HG03521 (cell line): ENCODE results near the gene LHX6.

ENCODE experiments used
- ATAC-seq: cut with Tn5 transposase; IDR thresholded peaks from one replicate; pipeline ENCODE4 v1.9.1; 2021; ENCODE audit warnings: mild to moderate bottlenecking, moderate library complexity; ENCODE audit not compliant: unreplicated experiment

LHX6 gene

GRCh38 chr9:122236681-122237080 lies 7.9 kb upstream of the LHX6 start:
- ATAC-seq: no peak

- ATAC-seq: no peak
Observed at GRCh38 chr9:122234022-122234748, 5.4 kb upstream of the LHX6 start.

GRCh38 chr9:122232796-122233306 lies 4.1 kb upstream of the LHX6 start:
- no peak for ATAC-seq

DNA sequence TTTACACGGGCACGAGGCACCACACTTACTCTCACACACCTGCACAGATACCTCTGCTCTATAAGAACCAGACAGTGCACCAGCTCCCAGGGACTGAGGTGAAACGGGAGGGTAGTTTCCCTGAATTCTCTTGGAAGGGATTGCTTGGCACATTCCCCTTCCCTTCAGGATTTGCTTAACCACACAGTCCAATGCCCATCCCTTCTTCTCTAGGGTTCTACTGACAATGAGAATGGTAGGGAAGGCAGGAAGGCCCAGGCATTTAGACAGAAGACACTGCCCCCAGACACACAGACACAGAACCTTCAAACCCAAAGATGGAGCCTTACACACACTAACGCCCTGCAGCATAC lies 704 bp upstream of the LHX6 start:
- ATAC-seq: no peak

GRCh38 chr9:122228191-122228567 lies 578 bp downstream of the LHX6 start:
- ATAC-seq: no peak

GRCh38 chr9:122227575-122227900 lies 1.2 kb downstream of the LHX6 start:
- no peak for ATAC-seq

GRCh38 chr9:122226758-122227574 lies 1.8 kb downstream of the LHX6 start:
- no peak for ATAC-seq

DNA sequence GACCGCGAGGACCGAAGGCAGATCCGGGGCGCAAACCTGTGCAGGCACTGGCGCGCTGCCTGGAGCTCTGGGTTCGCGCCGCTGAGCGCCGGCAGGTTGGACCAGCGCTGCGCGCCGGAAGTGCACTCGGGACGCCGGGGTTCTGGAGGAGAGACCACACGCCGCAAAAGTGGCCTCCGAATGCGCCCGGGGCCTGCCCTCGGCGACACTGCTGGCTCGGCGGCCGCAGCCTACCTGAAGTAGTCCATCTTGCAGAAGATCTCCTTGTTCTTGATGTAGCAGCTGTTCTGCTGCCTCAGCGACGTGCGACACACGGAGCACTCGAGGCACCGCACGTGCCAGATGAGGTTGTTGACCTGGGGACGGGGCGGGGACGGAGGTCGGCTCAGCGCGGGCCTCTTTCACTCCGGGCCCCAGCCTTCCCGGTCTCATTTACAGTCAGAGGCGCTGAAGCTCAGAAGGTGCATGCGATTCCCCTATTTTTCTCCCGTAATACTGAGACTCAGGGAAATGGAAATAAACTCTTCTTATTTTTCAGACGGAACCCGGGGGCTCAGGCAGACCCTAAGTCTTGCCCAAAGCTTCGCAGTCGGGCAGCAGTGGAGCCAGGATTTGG lies 2.5 kb downstream of the LHX6 start:
- ATAC-seq: no peak

GRCh38 chr9:122225312-122226141 lies 3.2 kb downstream of the LHX6 start:
- ATAC-seq: no peak

- ATAC-seq: no peak
Observed at GRCh38 chr9:122223435-122223834, 5.3 kb downstream of the LHX6 start.

- no peak for ATAC-seq
Observed at GRCh38 chr9:122222791-122223190, 6.0 kb downstream of the LHX6 start.

DNA sequence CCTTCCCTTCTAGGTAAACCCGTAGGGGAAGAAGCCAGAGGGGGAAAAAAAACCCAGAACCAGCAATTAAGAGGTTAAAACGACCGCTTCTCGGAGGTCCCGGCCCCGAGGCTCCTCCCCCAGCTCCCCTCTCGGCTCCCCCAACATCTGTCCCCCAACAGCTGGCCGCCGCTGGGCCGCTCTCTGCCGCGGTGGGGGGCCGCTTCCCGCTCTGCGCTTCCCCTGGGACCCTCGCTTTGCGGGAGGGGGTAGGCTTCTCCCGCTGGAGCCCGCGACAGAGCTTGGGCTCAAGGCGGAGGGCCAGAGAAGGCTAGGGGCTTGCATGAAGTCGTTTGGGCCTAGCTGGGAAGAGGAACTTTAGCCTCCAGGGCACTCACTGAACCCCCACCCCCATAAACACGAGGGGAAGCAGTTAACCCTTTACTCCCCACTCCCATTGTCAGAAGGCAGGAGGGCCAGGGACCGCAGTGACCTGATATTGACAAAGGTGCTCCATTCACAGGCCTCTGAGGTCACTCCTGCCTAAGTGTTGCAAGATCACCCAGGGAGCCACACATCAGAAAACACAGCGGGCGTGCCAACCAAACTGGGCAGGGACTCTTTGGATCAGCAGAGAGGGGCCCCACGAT lies 7.5 kb downstream of the LHX6 start:
- ATAC-seq: no peak

DNA sequence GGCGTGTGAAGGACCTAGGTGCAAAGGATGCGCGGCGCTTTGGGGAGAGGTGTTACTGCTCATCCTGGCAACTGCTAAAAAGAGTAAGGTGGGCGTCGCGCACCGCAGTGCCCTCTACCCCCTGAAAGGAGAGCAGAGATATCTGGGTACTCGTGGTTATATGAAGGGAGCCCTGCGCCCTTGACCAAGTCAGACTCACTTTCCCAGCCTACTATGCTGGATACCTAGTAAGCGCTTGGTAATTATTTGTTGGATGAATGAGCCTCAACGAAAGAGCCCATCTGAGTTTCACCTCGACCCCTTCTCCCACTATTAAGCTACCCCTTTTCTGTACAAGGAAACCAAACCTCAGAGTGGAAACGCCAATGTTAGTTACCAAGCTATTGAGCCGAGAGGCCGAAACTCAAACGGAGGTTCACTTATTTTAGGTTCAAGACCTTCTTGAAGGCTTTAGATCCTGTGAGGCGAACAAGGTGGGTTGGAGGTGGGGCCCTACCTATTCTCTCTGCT lies 8.0 kb downstream of the LHX6 start:
- no peak for ATAC-seq

- no peak for ATAC-seq
Observed at GRCh38 chr9:122219856-122220672, 8.7 kb downstream of the LHX6 start.

DNA sequence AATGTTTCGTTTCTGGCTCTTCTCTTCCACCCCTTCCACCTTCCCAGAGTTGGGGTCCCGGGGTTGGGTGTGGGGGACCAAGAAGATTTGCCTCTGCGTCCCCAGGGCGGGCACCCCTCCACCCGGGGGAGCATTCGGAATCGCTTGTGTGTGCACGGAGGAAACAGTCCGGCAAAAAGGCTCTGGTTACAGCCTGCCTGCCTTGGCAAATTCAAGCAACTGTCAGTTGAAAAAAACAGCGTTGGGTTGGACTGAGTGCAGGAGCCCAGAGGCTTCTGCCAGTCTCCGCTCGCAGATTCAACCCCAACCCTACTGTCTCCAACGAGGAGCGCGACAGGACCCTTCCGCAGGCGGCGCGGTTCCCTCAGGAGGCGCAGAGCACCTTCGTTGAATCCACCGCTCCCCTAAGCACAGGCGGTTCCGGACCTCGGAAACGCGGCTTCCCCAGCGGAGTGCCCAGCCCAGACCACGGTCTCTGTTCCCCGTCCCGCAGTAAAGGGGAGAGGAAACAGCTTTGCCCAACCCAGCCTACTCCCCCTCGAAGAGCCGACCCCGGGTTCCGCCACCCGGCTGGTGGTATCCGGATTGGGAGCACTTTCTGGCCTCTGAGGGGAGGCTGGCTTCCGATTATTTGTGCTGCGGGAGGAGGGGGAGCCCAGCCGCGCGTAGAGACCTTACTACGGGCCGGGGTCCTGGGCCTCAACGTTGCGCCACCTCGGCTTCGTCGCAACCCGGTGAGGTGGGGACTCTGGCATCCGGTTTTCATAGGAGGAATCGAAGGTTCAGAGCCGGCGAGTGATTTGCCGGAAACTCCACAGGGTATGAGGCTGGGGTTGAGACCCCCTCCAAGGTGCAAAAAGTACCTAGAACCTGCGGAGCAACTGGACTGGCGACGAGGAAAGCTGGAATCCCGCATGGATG lies 9.6 kb downstream of the LHX6 start:
- ATAC-seq: no peak

GRCh38 chr9:122218071-122218934 lies 10.5 kb downstream of the LHX6 start:
- no peak for ATAC-seq

GRCh38 chr9:122217640-122218039 lies 11.1 kb downstream of the LHX6 start:
- ATAC-seq: no peak
